AG20443 (cell line): ENCODE measurements around the gene GNA15.
"Not testable (repeated sequence)": the region's sequence is repeated elsewhere in the genome, so short reads cannot be mapped to it uniquely, and the experiment has no call there.

ENCODE experiments used
- DNase-seq: peaks from one replicate; pipeline ENCODE4 v3.0.0; 2012; ENCODE audit warnings: low spot score, mixed read lengths

Gene GNA15

GRCh38 chr19:3149526-3150505, 14.0 kb downstream of the GNA15 start:
- no peak for DNase-seq

GRCh38 chr19:3150739-3151329, 15.0 kb downstream of the GNA15 start:
- no peak for DNase-seq

GRCh38 chr19:3151563-3152418, 16.0 kb downstream of the GNA15 start:
- no peak for DNase-seq

DNA sequence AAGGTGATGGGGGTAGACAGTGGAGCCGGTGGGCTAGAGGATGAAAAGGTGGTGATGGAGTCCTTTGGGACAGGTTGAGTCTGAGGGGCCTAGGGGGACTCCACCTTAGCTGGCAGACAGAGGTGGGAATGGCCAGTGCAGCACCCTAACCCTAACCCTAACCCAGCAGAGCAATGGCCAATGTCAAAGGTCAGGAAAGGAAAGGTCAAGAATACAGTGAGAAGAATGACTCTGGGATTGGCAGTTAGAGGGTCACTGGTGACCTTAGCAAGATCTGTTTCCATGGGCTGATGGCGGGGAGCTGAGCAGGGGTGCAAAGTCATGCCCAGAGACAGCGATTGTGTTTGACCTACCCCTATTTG, 16.6 kb downstream of the GNA15 start:
- no peak for DNase-seq

DNA sequence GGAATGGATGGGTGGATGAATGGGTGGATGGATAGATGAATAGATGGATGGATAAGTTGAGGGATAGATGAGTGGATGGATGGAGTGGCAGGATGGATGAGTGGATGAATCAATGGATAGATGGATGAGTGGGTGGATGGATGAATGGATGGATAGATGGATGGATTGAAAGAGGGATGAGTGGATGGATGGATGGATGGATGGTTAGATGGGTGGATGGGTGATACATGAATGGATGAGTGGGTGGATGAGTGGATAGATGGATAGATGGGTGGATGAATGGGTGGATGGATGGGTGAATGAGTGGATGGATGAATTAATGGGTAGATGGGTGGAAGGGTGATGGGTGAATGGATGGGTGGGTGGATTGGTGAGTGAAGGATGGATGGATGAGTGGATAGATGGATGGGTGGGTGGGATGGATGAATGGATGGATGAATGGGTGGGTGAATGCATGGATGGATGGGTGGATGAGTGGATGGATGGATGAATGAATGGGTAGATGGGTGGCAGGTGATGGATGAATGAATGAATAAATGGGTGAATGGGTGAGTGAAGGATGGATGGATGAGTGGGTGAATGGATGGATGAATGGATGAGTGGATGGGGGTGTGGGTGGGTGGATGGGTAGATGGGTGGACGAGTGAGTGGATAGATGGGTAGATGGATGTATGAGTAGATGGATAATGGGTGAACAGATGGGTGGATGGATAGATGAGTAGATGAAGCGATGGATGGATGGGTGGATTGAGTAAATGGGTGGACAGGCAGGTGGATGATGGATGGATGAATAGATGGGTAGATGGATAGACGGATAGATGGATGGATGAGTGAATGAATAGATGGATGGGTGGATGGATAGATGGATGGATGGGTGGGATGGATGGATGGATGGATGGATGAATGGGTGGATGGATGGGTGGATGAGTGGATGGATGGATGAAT, 17.7 kb downstream of the GNA15 start:
- no peak for DNase-seq

- not testable (repeated sequence) for DNase-seq
Measured at GRCh38 chr19:3154447-3154846, 18.6 kb downstream of the GNA15 start.

GRCh38 chr19:3154957-3155736, 19.3 kb downstream of the GNA15 start:
- peak; percentile 95 for DNase-seq

GRCh38 chr19:3157096-3157845, 21.4 kb downstream of the GNA15 start:
- no peak for DNase-seq

DNA sequence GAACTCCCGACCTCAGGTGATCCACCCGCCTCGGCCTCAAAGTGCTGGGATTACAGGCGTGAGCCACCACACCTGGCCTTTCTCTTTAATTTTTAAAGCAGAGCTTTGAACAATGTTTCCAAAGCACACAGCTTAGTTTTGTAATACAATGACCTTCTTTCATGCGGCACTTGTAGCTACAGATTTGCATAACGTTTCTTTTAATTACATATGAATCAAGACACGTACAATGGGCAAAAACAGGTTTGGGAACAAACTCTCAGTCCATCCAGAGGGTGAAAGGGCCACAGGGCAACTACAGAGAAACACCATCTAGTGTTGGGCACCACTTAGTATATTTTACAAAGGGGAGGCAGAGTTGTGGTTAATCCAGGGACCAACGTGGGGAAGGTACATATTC, 23.7 kb downstream of the GNA15 start:
- no peak for DNase-seq

GRCh38 chr19:3160219-3160618, 24.4 kb downstream of the GNA15 start:
- DNase-seq = no peak

GRCh38 chr19:3161453-3161852, 25.6 kb downstream of the GNA15 start:
- DNase-seq = peak; percentile 32

DNA sequence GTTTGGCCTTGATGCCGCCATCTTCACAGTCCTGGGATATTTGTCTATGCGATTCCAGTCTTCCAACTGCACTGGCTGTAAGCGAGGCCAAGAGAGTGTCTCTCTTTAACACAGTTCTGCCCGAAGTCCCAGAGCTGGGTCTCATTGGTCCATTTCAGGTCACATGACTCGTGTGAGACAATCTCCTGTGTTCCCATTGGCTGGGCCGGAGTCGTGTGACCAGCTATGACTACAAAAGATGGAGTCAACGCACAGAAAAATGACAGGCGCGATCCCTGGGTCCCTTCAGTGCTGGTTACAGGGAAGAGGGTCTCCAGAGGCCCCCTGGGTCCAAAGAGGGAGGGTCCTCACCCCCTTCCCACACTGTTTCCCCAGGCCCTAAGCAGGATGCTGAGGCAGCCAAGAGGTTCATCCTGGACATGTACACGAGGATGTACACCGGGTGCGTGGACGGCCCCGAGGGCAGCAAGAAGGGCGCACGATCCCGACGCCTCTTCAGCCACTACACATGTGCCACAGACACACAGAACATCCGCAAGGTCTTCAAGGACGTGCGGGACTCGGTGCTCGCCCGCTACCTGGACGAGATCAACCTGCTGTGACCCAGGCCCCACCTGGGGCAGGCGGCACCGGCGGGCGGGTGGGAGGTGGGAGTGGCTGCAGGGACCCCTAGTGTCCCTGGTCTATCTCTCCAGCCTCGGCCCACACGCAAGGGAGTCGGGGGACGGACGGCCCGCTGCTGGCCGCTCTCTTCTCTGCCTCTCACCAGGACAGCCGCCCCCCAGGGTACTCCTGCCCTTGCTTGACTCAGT, 26.8 kb downstream of the GNA15 start:
- peak; percentile 35 for DNase-seq

- DNase-seq = peak; percentile 88
Measured at GRCh38 chr19:3163230-3163886, 27.5 kb downstream of the GNA15 start.

DNA sequence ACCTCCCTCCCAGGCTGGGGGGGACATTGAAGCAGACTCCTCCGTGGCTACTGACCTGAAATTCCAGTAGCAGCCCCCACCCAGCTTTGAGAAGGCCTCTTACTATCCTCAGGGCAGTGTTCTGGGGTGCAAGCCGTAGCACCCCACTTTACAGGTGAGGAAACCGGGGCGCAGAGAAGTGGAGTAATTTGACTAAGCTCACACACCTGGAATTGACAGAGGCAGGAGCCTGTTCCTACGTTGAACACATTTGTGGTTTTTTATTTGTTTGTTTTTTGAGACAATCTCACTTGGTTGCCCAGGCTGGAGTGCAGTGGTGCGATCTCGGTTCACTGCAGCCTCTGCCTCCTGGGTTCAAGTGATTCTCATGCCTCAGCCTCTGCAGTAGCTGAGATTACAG, 28.1 kb downstream of the GNA15 start:
- DNase-seq = no peak

DNA sequence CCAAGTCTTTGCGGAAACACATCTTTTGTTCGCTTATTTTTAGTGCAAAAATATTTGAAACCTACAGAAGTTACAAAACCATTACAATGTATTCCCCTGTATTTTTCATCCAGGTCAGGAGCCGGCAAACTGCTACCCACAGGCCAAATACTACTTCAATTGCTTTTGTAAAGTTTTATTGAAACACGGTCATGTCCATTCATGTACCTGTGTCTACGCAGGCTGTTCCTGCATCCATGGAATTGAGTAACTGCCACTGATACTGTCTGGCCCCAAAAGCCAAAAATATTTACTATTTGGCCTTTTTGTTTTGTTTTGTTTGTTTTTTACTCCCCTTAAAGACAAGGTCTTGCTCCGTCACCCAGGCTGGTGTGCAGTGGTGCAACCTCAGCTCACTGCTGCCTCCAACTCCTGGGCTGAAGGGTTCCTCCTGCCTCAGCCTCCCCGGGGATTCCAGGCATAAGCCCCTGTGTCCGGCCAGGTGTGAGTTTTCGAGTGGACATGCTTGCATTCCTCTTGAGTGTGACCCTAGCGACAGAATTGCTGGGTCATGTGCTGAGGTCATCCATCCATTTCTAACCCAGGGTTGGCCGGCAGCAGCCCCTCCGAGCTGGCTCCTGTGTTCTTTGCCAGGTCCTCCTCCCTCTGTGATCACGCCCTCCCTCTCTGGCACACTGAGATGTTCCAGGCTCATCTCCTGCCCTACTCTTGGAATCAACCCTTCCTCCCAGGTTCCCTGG, 31.9 kb downstream of the GNA15 start:
- DNase-seq = no peak

GRCh38 chr19:3171894-3172672, 36.2 kb downstream of the GNA15 start:
- DNase-seq = no peak

DNA sequence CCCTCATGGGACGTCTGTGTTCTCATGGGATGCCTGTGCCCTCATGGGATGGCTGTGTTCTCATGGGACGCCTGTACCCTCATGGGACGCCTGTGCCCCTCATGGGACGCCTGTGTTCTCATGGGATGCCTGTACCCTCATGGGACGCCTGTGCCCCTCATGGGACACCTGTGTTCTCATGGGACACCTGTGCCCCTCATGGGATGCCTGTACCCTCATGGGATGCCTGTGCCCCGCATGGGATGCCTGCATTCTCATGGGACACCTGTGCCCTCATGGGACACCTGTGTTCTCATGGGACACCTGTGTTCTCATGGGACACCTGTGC, 36.8 kb downstream of the GNA15 start:
- not testable (repeated sequence) for DNase-seq
